Measurements from ENCODE around the gene HCCS.

HCCS gene

GRCh38 chrX:11105080-11105479, 6.1 kb upstream of the HCCS start:
- TF ChIP-seq TAF1 (IDR thresholded peaks at IDR 0.05; ENCODE audit: borderline replicate concordance, insufficient read depth, low read length) (no peak), POLR2AphosphoS5 (IDR thresholded peaks at IDR 0.05; ENCODE audit: low read depth, low read length) (no peak), FOXP2 (optimal IDR thresholded peaks at IDR 0.05; ENCODE audit: borderline replicate concordance, extremely low read depth, extremely low read length, insufficient read depth) (no peak), REST (IDR thresholded peaks at IDR 0.05; ENCODE audit: insufficient read depth in 1 of 2, low read depth in 2 of 2, low read length in 2 of 2) (no peak), SIN3A (IDR thresholded peaks at IDR 0.05; ENCODE audit: borderline replicate concordance, insufficient read depth, low read length) (no peak)

DNA sequence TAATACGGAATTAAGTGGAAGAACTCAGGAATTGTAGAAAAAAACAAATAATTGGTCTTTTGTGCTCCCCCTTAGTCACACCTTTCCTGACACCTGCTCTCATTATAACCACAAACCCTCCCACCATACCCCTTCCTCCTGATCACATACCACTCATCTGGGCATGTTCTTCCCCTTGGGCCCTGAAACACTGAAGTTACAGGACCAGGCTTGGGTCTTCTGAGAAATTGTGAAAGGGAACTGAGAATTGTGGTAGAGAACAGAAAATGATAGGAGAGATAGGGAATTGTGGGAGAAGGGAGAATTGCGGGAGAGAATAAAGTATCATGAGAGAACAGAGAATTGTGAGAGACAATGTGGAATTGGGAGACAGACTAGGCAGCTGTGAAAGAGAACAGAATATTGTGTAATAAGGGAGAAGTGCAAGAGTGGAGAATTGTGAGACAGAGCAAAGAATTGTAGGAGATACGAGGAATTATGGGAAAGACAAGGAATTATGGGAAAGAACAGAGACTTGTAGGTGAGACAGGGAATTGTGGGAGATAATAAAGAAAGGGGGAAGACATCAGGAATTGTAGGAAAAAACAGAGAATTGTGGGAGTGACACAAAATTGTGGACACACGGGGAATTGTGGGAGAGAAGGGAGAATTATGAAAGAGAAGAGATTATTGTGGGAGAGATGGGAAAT, 2.7 kb upstream of the HCCS start:
- TF ChIP-seq POLR2AphosphoS5 (IDR thresholded peaks at IDR 0.05; ENCODE audit: low read depth, low read length) = no peak
- no peak for TF ChIP-seq FOXP2 (optimal IDR thresholded peaks at IDR 0.05; ENCODE audit: borderline replicate concordance, extremely low read depth, extremely low read length, insufficient read depth)
- no peak for TF ChIP-seq REST (IDR thresholded peaks at IDR 0.05; ENCODE audit: insufficient read depth in 1 of 2, low read depth in 2 of 2, low read length in 2 of 2)
- TF ChIP-seq TAF1 (IDR thresholded peaks at IDR 0.05; ENCODE audit: borderline replicate concordance, insufficient read depth, low read length) = no peak
- TF ChIP-seq SIN3A (IDR thresholded peaks at IDR 0.05; ENCODE audit: borderline replicate concordance, insufficient read depth, low read length) = no peak

GRCh38 chrX:11109968-11110367, 1.2 kb upstream of the HCCS start:
- TF ChIP-seq TAF1 (IDR thresholded peaks at IDR 0.05; ENCODE audit: borderline replicate concordance, insufficient read depth, low read length) (no peak), SIN3A (IDR thresholded peaks at IDR 0.05; ENCODE audit: borderline replicate concordance, insufficient read depth, low read length) (no peak), POLR2AphosphoS5 (IDR thresholded peaks at IDR 0.05; ENCODE audit: low read depth, low read length) (no peak), FOXP2 (optimal IDR thresholded peaks at IDR 0.05; ENCODE audit: borderline replicate concordance, extremely low read depth, extremely low read length, insufficient read depth) (no peak), REST (IDR thresholded peaks at IDR 0.05; ENCODE audit: insufficient read depth in 1 of 2, low read depth in 2 of 2, low read length in 2 of 2) (no peak)

GRCh38 chrX:11111947-11112346, 815 bp downstream of the HCCS start:
- TF ChIP-seq REST (IDR thresholded peaks at IDR 0.05; ENCODE audit: insufficient read depth in 1 of 2, low read depth in 2 of 2, low read length in 2 of 2) = no peak
- TF ChIP-seq FOXP2 (optimal IDR thresholded peaks at IDR 0.05; ENCODE audit: borderline replicate concordance, extremely low read depth, extremely low read length, insufficient read depth) = no peak
- TF ChIP-seq POLR2AphosphoS5 (IDR thresholded peaks at IDR 0.05; ENCODE audit: low read depth, low read length) = no peak

DNA sequence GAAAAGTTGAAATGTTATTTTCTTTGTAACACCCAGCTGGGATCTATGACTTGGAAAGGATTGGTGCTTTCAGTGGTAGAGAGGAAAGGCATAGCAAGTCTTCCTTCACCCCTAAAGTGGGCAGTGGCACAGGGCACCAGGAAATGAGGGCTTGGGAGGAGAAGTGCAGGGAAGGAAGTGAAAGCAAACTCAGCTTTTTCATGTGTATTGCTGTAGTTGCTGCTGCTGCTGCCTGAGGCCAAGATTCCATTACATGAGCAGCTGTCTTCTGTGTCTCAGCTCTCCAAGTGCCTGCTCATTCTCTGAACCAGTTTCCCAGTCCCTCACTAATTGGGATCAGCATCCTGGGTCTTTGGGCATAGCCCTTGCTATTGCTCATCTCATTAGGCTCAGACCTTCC, 2.6 kb downstream of the HCCS start:
- TF ChIP-seq SIN3A (IDR thresholded peaks at IDR 0.05; ENCODE audit: borderline replicate concordance, insufficient read depth, low read length) (no peak), REST (IDR thresholded peaks at IDR 0.05; ENCODE audit: insufficient read depth in 1 of 2, low read depth in 2 of 2, low read length in 2 of 2) (no peak), POLR2AphosphoS5 (IDR thresholded peaks at IDR 0.05; ENCODE audit: low read depth, low read length) (no peak), TAF1 (IDR thresholded peaks at IDR 0.05; ENCODE audit: borderline replicate concordance, insufficient read depth, low read length) (no peak), FOXP2 (optimal IDR thresholded peaks at IDR 0.05; ENCODE audit: borderline replicate concordance, extremely low read depth, extremely low read length, insufficient read depth) (no peak)

Measured in PFSK-1 (cell line).